Measurements from ENCODE around the gene SCGB1D2.
A peak's percentile ranks its signal among the peaks of the same experiment; 100 is the strongest.
"Not testable (repeated sequence)": the region's sequence is repeated elsewhere in the genome, so short reads cannot be mapped to it uniquely, and the experiment has no call there.

SCGB1D2 gene
- total RNA-seq = 0 reads per million in 17 experiments

GRCh38 chr11:62242021-62242420 lies at the start of gene SCGB1D2:
Gene SCGB1D2 (plus strand): TSS chr11:62242239. CDS start chr11:62242308, 69 bp downstream.
- DNase-seq = no peak

GRCh38 chr11:62193952-62194351 lies 48.1 kb upstream of the SCGB1D2 start:
- no peak for DNase-seq

GRCh38 chr11:62195010-62195409 lies 47.0 kb upstream of the SCGB1D2 start:
- not testable (repeated sequence) for DNase-seq

GRCh38 chr11:62195945-62196344 lies 46.1 kb upstream of the SCGB1D2 start:
- no peak for DNase-seq

GRCh38 chr11:62197400-62197799 lies 44.6 kb upstream of the SCGB1D2 start:
- not testable (repeated sequence) for DNase-seq

GRCh38 chr11:62201376-62201775 lies 40.7 kb upstream of the SCGB1D2 start:
- DNase-seq = no peak

GRCh38 chr11:62202910-62203309 lies 39.1 kb upstream of the SCGB1D2 start:
- DNase-seq = no peak

- no peak for DNase-seq
These were observed 37.6 kb upstream of the SCGB1D2 start for GRCh38 chr11:62204430-62204829.

GRCh38 chr11:62205441-62205840 lies 36.6 kb upstream of the SCGB1D2 start:
- no peak for DNase-seq

GRCh38 chr11:62206276-62207066 lies 35.6 kb upstream of the SCGB1D2 start:
- DNase-seq = not testable (repeated sequence)

GRCh38 chr11:62208785-62209144 lies 33.3 kb upstream of the SCGB1D2 start:
- DNase-seq = no peak

- DNase-seq = peak; percentile 11 to 37 (median 25)
These were observed 24.8 kb upstream of the SCGB1D2 start for GRCh38 chr11:62217191-62217748.

- DNase-seq = no peak
These were observed 20.5 kb upstream of the SCGB1D2 start for GRCh38 chr11:62221498-62221897.

GRCh38 chr11:62223095-62223494 lies 18.9 kb upstream of the SCGB1D2 start:
- peak in 3 of 4 experiments; percentile 16 to 24 (median 20) for DNase-seq

- peak in 1 of 4 experiments; percentile 19 for DNase-seq
These were observed 8.3 kb upstream of the SCGB1D2 start for GRCh38 chr11:62233730-62234129.

- DNase-seq = no peak
These were observed 5.9 kb upstream of the SCGB1D2 start for GRCh38 chr11:62236187-62236586.

- DNase-seq = no peak
These were observed 4.5 kb upstream of the SCGB1D2 start for GRCh38 chr11:62237499-62237898.

GRCh38 chr11:62238151-62238550 lies 3.9 kb upstream of the SCGB1D2 start:
- DNase-seq = no peak

GRCh38 chr11:62241095-62241494 lies 944 bp upstream of the SCGB1D2 start:
- DNase-seq = no peak

GRCh38 chr11:62245271-62245753 lies 3.3 kb downstream of the SCGB1D2 start:
- DNase-seq = peak; percentile 5 to 41 (median 17)

GRCh38 chr11:62251698-62252097 lies 9.7 kb downstream of the SCGB1D2 start:
- DNase-seq = no peak

- DNase-seq = no peak
These were observed 12.0 kb downstream of the SCGB1D2 start for GRCh38 chr11:62253999-62254542.

GRCh38 chr11:62256281-62256680 lies 14.2 kb downstream of the SCGB1D2 start:
- DNase-seq = no peak
